Tibial nerve (tissue), 3 donors: ENCODE measurements around the gene FERMT2.

Experiments
- CTCF ChIP-seq, 5 experiments: fragments of 200-600 bp in 3 of 5; fragments of 450-650 bp in 2 of 5; sonication (generic) in 3 of 5; IDR thresholded peaks; one replicate each; pipeline ENCODE4 v1.5.1; 2016 to 2019; ENCODE audit warnings: antibody characterized with exemption in 5 of 5, mild to moderate bottlenecking in 3 of 5, moderate library complexity in 2 of 5
- POLR2A ChIP-seq, 2 donors: fragments of 450-650 bp; IDR thresholded peaks; one replicate each; pipeline ENCODE4 v1.6.1; 2017; ENCODE audit warnings: antibody characterized with exemption in 2 of 2, mild to moderate bottlenecking in 2 of 2, moderate library complexity in 2 of 2

GRCh38 chr14:52949249-52949648 is 1.6 kb downstream of the FERMT2 start:
- TF ChIP-seq POLR2A (IDR thresholded peaks at IDR 0.05) (no peak), CTCF (IDR thresholded peaks at IDR 0.05) (no peak)
